Cardiac muscle cell (in vitro differentiated cells and primary cell): ENCODE measurements around the gene VAT1. TPM values are rescaled to one million over a fixed set of nuclear protein-coding genes. Genes with fewer than 3 reads are reported as not detected.

Experiments
- DNase-seq, 2 donors: peaks; one replicate each; pipeline versions ENCODE4 v3.0.0 to v3.0.0-alpha.2; 2010 to 2017; ENCODE audit warnings: low read depth in 1 of 2, low spot score in 1 of 2
- H3K27ac ChIP-seq: fragments of 200-600 bp; sonication (generic); 2 replicates; pipeline ENCODE4 v1.5.1; 2016
- H3K27me3 ChIP-seq: fragments of 200-600 bp; sonication (generic); 2 replicates; pipeline ENCODE4 v1.6.0; 2016; ENCODE audit warnings: control low read depth
- H3K36me3 ChIP-seq: fragments of 200-600 bp; sonication (generic); 2 replicates; pipeline ENCODE4 v1.5.1; 2016; ENCODE audit warnings: control low read depth
- H3K4me1 ChIP-seq: fragments of 200-600 bp; sonication (generic); 2 replicates; pipeline ENCODE4 v1.8.1; 2017; ENCODE audit warnings: low read depth, mild to moderate bottlenecking, mixed run types
- H3K4me3 ChIP-seq: fragments of 200-600 bp; sonication (generic); 2 replicates; pipeline ENCODE4 v1.5.1; 2016; ENCODE audit warnings: mild to moderate bottlenecking
- H3K9me3 ChIP-seq: fragments of 200-600 bp; sonication (generic); 2 replicates; pipeline ENCODE4 v1.5.1; 2017; ENCODE audit warnings: low read depth, mild to moderate bottlenecking, control low read depth
- polyA plus RNA-seq: library from polyadenylated mRNA; unstranded; fragments of >200 nt; fragmentation: Nextera tagmentation; extraction: Ambion mirVana; gene quantifications from 2 replicates; pipeline ENCODE4 v1.2.1, GENCODE V29; 2016
- total RNA-seq: library from RNA; depleted of rRNA; stranded (reverse); fragments of >200 nt; gene quantifications from 2 replicates; pipeline ENCODE4 v1.2.3, GENCODE V29; 2016
- TF ChIP-seq, protein P1 (sequence below): IDR thresholded peaks from 2 replicates; pipeline ENCODE4 v1.5.1; 2012; ENCODE audit warnings: low read depth, mild to moderate bottlenecking, low read length

The VAT1 gene
- total and polyA plus RNA-seq, 2 experiments from 2014 or later = 207 to 312 TPM

- TF ChIP-seq, protein P1, sequence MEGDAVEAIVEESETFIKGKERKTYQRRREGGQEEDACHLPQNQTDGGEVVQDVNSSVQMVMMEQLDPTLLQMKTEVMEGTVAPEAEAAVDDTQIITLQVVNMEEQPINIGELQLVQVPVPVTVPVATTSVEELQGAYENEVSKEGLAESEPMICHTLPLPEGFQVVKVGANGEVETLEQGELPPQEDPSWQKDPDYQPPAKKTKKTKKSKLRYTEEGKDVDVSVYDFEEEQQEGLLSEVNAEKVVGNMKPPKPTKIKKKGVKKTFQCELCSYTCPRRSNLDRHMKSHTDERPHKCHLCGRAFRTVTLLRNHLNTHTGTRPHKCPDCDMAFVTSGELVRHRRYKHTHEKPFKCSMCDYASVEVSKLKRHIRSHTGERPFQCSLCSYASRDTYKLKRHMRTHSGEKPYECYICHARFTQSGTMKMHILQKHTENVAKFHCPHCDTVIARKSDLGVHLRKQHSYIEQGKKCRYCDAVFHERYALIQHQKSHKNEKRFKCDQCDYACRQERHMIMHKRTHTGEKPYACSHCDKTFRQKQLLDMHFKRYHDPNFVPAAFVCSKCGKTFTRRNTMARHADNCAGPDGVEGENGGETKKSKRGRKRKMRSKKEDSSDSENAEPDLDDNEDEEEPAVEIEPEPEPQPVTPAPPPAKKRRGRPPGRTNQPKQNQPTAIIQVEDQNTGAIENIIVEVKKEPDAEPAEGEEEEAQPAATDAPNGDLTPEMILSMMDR = no peak
- no peaks in the 10 kb centered on the region for H3K27me3 ChIP-seq
These were observed 32.2 kb downstream of the VAT1 start for GRCh38 chr17:42989726-42990652.

DNA sequence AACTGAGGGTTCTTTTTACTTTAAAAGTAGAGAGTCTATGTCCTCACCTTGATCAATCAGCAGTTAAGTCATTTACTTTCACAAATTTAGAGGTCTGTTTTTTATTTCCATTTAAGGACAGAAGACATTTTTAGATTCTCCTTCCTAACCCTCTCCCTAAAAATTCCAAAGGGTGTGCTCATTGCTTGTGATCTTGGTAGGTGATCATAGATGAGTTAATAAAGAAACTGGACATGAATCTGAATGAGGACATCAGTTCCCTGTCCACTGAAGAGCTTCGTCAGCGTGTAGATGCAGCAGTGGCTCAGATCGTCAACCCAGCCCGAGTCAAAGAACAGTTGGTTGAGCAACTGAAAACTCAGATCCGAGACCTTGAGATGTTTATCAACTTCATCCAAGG is 33.0 kb downstream of the VAT1 start:
- Histone ChIP-seq H3K27ac (no peak overlapping the region), H3K27me3 (no peaks in the 10 kb centered on the region), H3K36me3 (peaks cover 59% of the 10 kb centered on the region), H3K4me1 (no peaks in the 10 kb centered on the region), H3K4me3 (no peak overlapping the region), H3K9me3 (no peaks in the 10 kb centered on the region)
- DNase-seq = no peak
- TF ChIP-seq, protein P1 = no peak

More at GRCh38 chr17:42989726-42990652, 32.2 kb downstream of the VAT1 start:
- DNase-seq = no peak
- Histone ChIP-seq H3K4me1 (no peaks in the 10 kb centered on the region), H3K36me3 (peaks cover 57% of the 10 kb centered on the region), H3K9me3 (no peaks in the 10 kb centered on the region), H3K27ac (no peak overlapping the region), H3K4me3 (no peak overlapping the region)

GRCh38 chr17:42985225-42985624 is 37.0 kb downstream of the VAT1 start:
- peaks cover 42% of the 10 kb centered on the region for H3K36me3 ChIP-seq
- no peak overlapping the region for H3K4me3 ChIP-seq
- no peaks in the 10 kb centered on the region for H3K27me3 ChIP-seq
- TF ChIP-seq, protein P1 = no peak
- H3K4me1 ChIP-seq = peaks cover 8% of the 10 kb centered on the region
- DNase-seq = no peak
- no peaks in the 10 kb centered on the region for H3K9me3 ChIP-seq
- H3K27ac ChIP-seq = no peak overlapping the region

- H3K4me1 ChIP-seq = peaks cover 20% of the 10 kb centered on the region
- no peak overlapping the region for H3K4me3 ChIP-seq
- H3K27me3 ChIP-seq = no peaks in the 10 kb centered on the region
- no peaks in the 10 kb centered on the region for H3K9me3 ChIP-seq
- H3K36me3 ChIP-seq = peaks cover 17% of the 10 kb centered on the region
- DNase-seq = no peak
- H3K27ac ChIP-seq = peak overlapping the region; percentile 100
- TF ChIP-seq, protein P1 = no peak
These were observed 39.9 kb downstream of the VAT1 start for GRCh38 chr17:42982266-42982665.

DNA sequence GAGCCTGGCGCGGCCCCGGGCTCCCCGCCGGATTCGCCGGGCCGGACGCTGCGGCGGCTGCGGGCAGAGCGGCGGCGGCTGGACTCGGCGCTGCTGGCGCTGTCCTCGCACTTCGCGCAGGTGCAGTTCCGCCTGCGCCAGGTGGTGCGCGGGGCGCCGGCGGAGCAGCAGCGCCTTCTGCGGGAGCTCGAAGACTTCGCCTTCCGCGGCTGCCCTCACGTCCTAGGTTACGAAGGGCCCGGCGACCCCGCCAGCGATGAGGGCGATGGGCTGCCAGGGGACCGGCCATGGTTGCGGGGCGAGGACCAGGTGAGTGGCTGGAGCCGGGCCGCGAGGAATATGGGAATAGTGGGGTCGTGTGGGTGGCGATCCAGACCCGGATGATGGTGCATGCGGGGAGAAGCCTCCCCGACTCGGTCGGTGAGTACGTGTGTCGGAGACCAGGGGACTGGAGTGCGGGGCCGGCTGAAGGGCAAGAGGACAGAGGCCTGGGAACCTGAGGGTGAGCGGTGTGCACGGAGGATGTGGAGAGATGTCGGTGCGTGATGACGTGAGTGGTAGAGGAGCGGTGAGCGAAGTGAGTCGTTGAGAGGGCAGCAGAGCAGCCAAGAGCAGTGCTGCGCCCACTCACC is 41.3 kb downstream of the VAT1 start:
- Histone ChIP-seq H3K4me1 (peaks cover 20% of the 10 kb centered on the region), H3K4me3 (peak overlapping the region; percentile 94), H3K36me3 (peaks cover 8% of the 10 kb centered on the region), H3K27me3 (no peaks in the 10 kb centered on the region), H3K9me3 (no peaks in the 10 kb centered on the region), H3K27ac (peak overlapping the region; percentile 100)
- TF ChIP-seq, protein P1 = no peak
- peak; percentile 54 to 77 for DNase-seq
